ENCODE data around the gene MACROD1. TPM values are rescaled to one million over a fixed set of nuclear protein-coding genes. Genes with fewer than 3 reads are reported as not detected.

MACROD1 gene
- total RNA-seq, 2 experiments from 2014 or later = 6.0 to 6.3 TPM

DNA sequence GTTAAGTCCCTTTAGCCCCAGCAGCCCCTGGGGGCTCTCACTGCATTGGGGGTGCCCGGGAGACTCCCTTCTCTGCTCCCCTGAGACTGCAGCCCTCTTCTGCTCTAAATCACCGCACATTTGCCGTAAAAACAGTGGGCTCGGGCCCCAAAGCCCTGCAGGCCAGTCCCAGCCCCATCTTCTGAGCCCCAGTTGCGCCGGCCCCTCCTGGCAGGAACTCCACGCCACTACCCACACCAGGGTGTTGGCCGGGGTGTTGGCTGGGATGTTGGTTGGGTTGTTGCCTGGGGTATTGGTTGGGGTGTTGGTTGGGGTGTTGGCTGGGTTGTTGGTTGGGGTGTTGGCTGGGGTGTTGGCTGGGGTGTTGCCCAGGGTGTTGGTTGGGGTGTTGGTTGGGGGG lies 156.2 kb downstream of the MACROD1 start:
- Histone ChIP-seq H3K36me3 (ENCODE audit: insufficient read depth, low read length) (no peaks in the 10 kb centered on the region), H3K9me3 (ENCODE audit: control insufficient read depth in 1 of 2, insufficient read depth in 1 of 2, low read length in 2 of 2) (peaks cover 8 to 45% of the 10 kb centered on the region in 2 experiments), H3K27me3 (ENCODE audit: control insufficient read depth in 1 of 2, insufficient read depth in 2 of 2, low read length in 2 of 2) (peaks cover 26 to 30% of the 10 kb centered on the region in 2 experiments), H3K4me1 (ENCODE audit: insufficient read depth, low read length) (peaks cover 15% of the 10 kb centered on the region), H3K27ac (ENCODE audit: low read depth in 1 of 2, low read length in 2 of 2) (no peak overlapping the region), H3K4me3 (ENCODE audit: low read length) (no peak overlapping the region)
- TF ChIP-seq, protein P1, sequence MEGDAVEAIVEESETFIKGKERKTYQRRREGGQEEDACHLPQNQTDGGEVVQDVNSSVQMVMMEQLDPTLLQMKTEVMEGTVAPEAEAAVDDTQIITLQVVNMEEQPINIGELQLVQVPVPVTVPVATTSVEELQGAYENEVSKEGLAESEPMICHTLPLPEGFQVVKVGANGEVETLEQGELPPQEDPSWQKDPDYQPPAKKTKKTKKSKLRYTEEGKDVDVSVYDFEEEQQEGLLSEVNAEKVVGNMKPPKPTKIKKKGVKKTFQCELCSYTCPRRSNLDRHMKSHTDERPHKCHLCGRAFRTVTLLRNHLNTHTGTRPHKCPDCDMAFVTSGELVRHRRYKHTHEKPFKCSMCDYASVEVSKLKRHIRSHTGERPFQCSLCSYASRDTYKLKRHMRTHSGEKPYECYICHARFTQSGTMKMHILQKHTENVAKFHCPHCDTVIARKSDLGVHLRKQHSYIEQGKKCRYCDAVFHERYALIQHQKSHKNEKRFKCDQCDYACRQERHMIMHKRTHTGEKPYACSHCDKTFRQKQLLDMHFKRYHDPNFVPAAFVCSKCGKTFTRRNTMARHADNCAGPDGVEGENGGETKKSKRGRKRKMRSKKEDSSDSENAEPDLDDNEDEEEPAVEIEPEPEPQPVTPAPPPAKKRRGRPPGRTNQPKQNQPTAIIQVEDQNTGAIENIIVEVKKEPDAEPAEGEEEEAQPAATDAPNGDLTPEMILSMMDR (IDR thresholded peaks at IDR 0.05) = no peak
- no peaks in the 10 kb centered on the region for H3K36me3 Mint-ChIP-seq (ENCODE audit: low read depth)
- H3K4me3 Mint-ChIP-seq = no peak overlapping the region
- H3K4me1 Mint-ChIP-seq (ENCODE audit: low read depth) = peaks cover 7% of the 10 kb centered on the region
- intact Hi-C loops (cut with DNase I, micrococcal nuclease) = no loop called here
- ChIA-PET CTCF (no interaction called here), POLR2A (no interaction called here)
- ATAC-seq (ENCODE audit: poor library complexity) (no peak), DNase-seq (no peak)
- H3K27me3 Mint-ChIP-seq = peaks cover 31% of the 10 kb centered on the region
- H3K9me3 Mint-ChIP-seq = no peaks in the 10 kb centered on the region
- no peak overlapping the region for H3K27ac Mint-ChIP-seq

DNA sequence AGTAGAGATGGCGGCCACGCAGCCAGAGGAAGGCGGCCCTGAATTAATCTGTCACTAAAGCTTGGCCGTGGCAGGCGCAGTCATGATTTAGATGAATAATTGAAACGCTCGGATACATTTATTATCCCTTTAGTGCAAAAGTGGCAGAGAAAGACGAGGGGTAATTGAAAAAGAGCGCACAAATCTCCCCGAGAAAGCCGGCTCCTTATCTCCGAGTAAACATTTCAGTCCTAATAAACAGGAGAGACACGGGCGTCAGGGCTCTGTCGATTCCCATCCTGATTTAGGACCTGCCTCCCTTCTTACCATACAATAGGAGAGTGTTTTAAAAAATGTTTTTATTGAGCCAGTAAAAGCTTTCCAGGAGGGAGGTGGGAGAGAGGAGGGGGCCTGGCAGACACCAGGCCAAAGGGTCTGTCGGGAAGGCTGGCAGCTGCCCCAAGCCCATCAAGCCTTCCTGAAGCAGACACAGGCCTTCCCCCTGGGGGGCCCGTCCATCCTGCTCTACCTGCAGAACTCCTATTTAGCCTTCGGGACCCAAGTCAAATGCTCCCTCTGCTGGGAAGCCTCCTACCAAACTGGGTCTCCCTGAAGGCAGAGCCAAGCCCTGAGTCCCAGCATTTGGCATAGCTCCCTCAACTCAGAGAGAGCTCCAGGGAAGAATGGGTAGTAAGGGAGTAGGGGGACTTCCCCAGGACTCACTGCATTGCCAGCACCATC lies 156.8 kb downstream of the MACROD1 start:
- Histone ChIP-seq H3K4me1 (ENCODE audit: insufficient read depth, low read length) (peaks cover 15% of the 10 kb centered on the region), H3K27me3 (ENCODE audit: control insufficient read depth in 1 of 2, insufficient read depth in 2 of 2, low read length in 2 of 2) (peaks cover 26 to 30% of the 10 kb centered on the region in 2 experiments), H3K9me3 (ENCODE audit: control insufficient read depth in 1 of 2, insufficient read depth in 1 of 2, low read length in 2 of 2) (peaks cover 8 to 46% of the 10 kb centered on the region in 2 experiments), H3K4me3 (ENCODE audit: low read length) (no peak overlapping the region), H3K27ac (ENCODE audit: low read depth in 1 of 2, low read length in 2 of 2) (no peak overlapping the region), H3K36me3 (ENCODE audit: insufficient read depth, low read length) (no peaks in the 10 kb centered on the region)
- TF ChIP-seq, protein P1 (IDR thresholded peaks at IDR 0.05) = no peak
- Mint-ChIP-seq H3K9me3 (no peaks in the 10 kb centered on the region), H3K4me3 (no peak overlapping the region), H3K36me3 (ENCODE audit: low read depth) (no peaks in the 10 kb centered on the region), H3K4me1 (ENCODE audit: low read depth) (peaks cover 7% of the 10 kb centered on the region), H3K27me3 (peaks cover 31% of the 10 kb centered on the region), H3K27ac (no peak overlapping the region)
- intact Hi-C loops (cut with DNase I, micrococcal nuclease) = no loop called here
- ChIA-PET CTCF (no interaction called here), POLR2A (no interaction called here)
- ATAC-seq (ENCODE audit: poor library complexity) (no peak), DNase-seq (no peak)

DNA sequence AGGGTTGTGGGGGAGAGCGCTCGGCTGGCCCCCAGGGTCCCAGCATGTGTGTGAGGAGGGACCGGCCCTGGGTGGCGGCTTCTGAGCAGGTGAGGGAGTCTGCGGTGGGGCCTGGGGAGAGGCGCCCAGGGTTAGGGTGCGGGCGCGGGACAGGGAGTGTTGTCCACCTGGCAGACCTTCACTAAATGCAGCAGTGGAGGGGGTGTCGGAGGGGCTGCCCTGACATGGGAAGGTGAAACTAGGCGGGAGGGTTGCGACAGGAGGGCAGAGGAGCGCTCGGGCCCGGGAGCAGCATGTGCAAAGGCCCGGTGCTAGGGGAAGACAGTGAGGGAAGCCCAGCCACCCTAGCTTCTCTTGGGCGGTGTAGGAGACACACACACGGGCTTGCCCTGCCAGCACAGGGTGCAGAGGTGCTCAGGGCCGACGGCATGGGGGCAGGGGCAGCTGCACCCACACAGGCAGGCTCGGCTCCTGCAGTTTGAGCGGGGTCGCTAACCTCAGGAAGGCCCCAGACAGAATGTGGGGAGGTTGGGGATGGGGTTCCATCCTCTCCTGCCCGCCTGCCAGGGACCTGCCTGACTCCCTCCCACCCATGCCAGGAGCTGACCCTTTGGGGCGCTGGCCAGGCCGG lies 157.5 kb downstream of the MACROD1 start:
- TF ChIP-seq, protein P1 (IDR thresholded peaks at IDR 0.05) = no peak
- Mint-ChIP-seq H3K4me1 (ENCODE audit: low read depth) (peaks cover 7% of the 10 kb centered on the region), H3K27ac (no peak overlapping the region), H3K36me3 (ENCODE audit: low read depth) (no peaks in the 10 kb centered on the region), H3K4me3 (no peak overlapping the region), H3K27me3 (peaks cover 31% of the 10 kb centered on the region), H3K9me3 (no peaks in the 10 kb centered on the region)
- H3K36me3 ChIP-seq (ENCODE audit: insufficient read depth, low read length) = no peaks in the 10 kb centered on the region
- intact Hi-C loops (cut with DNase I, micrococcal nuclease) = no loop called here
- H3K27ac ChIP-seq (ENCODE audit: low read depth in 1 of 2, low read length in 2 of 2) = no peak overlapping the region
- DNase-seq (no peak), ATAC-seq (ENCODE audit: poor library complexity) (no peak)
- peaks cover 8 to 49% of the 10 kb centered on the region in 2 experiments for H3K9me3 ChIP-seq (ENCODE audit: control insufficient read depth in 1 of 2, insufficient read depth in 1 of 2, low read length in 2 of 2)
- ChIA-PET CTCF (no interaction called here), POLR2A (no interaction called here)
- no peak overlapping the region for H3K4me3 ChIP-seq (ENCODE audit: low read length)
- H3K4me1 ChIP-seq (ENCODE audit: insufficient read depth, low read length) = peaks cover 15% of the 10 kb centered on the region
- H3K27me3 ChIP-seq (ENCODE audit: control insufficient read depth in 1 of 2, insufficient read depth in 2 of 2, low read length in 2 of 2) = peaks cover 26 to 30% of the 10 kb centered on the region in 2 experiments
